Measurements from ENCODE around the gene HACD3. TPM values are rescaled to one million over a fixed set of nuclear protein-coding genes. Genes with fewer than 3 reads are reported as not detected.

Gene HACD3
- total and polyA plus RNA-seq, 2 donors (not counting 1 experiment from before 2014, with no cell fraction given): 4.5 to 18.8 TPM

DNA sequence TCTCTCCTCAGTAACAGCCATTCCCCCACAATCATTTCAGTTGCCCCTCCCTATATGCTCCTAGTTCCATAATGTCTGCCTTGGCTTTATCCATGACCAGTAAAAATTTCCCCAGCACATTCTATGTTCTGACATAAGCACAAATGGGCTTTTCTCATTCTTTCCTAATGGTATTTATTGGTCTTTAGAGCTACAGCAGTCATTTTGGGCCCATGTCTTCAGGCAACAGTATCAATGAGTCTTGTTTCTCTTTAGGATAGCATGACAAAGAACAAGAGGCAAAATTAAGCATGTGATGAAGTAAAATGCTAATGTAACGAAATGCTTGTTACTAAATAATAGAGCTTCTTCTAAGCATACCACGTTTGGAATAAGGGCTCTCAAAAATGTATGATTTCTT is 20.9 kb upstream of the HACD3 start:
- CTCF ChIA-PET: interaction anchor here (1.0 kb wide), 1 partner anchor 132 kb away, joined by 3 read pairs; no protein-coding TSS in a partner anchor
- Histone ChIP-seq H3K79me2 (ENCODE audit: control insufficient read depth, insufficient read depth, low read length) (peaks cover 38% of the 10 kb centered on the region), H3K27me3 (replicated peaks in 1 of 4; ENCODE audit: control extremely low read depth in 1 of 4, control insufficient read depth in 3 of 4, insufficient read depth in 4 of 4, low read length in 3 of 4) (no peaks in the 10 kb centered on the region), H3K27ac (ENCODE audit: low read length in 2 of 2) (no peak overlapping the region), H3K9me3 (ENCODE audit: control extremely low read depth in 1 of 3, control insufficient read depth in 2 of 3, insufficient read depth in 1 of 3, low read length in 2 of 3) (no peaks in the 10 kb centered on the region), H3K4me3 (ENCODE audit: control extremely low read depth in 1 of 5, extremely low read depth in 1 of 5, insufficient read depth in 1 of 5, low read depth in 2 of 5, low read length in 4 of 5) (no peak overlapping the region), H3K9ac (ENCODE audit: low read length) (no peak overlapping the region), H4K20me1 (ENCODE audit: control insufficient read depth, insufficient read depth, low read length, poor library complexity, severe bottlenecking) (peaks cover 27% of the 10 kb centered on the region), H3K4me1 (ENCODE audit: control insufficient read depth in 2 of 2, insufficient read depth in 2 of 2, low read length in 2 of 2) (no peaks in the 10 kb centered on the region), H3K36me3 (replicated peaks in 1 of 2; ENCODE audit: control extremely low read depth in 1 of 2, control insufficient read depth in 1 of 2, extremely low read depth in 1 of 2, insufficient read depth in 2 of 2, low read length in 1 of 2) (peaks cover 0 to 63% of the 10 kb centered on the region in 2 experiments), H3K4me2 (replicated peaks; ENCODE audit: low read depth, low read length, poor library complexity, severe bottlenecking) (no peak overlapping the region), H2AFZ (ENCODE audit: insufficient read depth, low read depth, low read length, poor library complexity, severe bottlenecking) (no peak overlapping the region)
- Mint-ChIP-seq H3K27me3 (no peaks in the 10 kb centered on the region), H3K4me3 (no peak overlapping the region), H3K4me1 (peaks cover 20% of the 10 kb centered on the region), H3K27ac (no peak overlapping the region), H3K9me3 (ENCODE audit: insufficient read depth) (no peaks in the 10 kb centered on the region)
- POLR2A ChIA-PET: no interaction called here
- DNase-seq (no peak), ATAC-seq (ENCODE audit: low read depth) (no peak)
- intact Hi-C loops (cut with micrococcal nuclease): no loop called here
- WGBS (ENCODE audit: insufficient coverage): no CpG with 5 or more reads among the region's 2 CpGs
- TF ChIP-seq, protein P1, sequence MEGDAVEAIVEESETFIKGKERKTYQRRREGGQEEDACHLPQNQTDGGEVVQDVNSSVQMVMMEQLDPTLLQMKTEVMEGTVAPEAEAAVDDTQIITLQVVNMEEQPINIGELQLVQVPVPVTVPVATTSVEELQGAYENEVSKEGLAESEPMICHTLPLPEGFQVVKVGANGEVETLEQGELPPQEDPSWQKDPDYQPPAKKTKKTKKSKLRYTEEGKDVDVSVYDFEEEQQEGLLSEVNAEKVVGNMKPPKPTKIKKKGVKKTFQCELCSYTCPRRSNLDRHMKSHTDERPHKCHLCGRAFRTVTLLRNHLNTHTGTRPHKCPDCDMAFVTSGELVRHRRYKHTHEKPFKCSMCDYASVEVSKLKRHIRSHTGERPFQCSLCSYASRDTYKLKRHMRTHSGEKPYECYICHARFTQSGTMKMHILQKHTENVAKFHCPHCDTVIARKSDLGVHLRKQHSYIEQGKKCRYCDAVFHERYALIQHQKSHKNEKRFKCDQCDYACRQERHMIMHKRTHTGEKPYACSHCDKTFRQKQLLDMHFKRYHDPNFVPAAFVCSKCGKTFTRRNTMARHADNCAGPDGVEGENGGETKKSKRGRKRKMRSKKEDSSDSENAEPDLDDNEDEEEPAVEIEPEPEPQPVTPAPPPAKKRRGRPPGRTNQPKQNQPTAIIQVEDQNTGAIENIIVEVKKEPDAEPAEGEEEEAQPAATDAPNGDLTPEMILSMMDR (IDR thresholded peaks at IDR 0.05): no peak
- TF ChIP-seq EZH2 (IDR thresholded peaks at IDR 0.05; ENCODE audit: borderline replicate concordance, insufficient read depth, low read depth, low read length, poor library complexity, severe bottlenecking): no peak

DNA sequence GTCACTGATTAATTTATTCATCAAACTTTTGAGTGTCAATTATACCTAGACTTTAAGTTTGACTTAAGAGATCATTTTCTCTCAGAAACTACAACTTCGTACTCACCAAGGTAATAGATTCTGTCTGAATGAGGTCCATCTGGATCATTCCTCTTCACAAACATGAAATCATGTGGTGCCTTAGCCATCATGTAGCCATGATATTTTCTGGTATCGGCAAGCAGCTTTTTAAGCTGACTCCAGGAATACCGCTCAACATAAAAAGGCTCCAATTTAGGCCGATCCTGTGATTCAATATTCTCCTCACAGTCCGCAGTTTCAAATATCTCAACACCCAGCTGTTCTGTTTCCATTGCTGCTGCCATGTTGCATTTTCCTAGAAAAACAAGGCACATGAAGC is 18.1 kb upstream of the HACD3 start:
- no peak for TF ChIP-seq EZH2 (IDR thresholded peaks at IDR 0.05; ENCODE audit: borderline replicate concordance, insufficient read depth, low read depth, low read length, poor library complexity, severe bottlenecking)
- TF ChIP-seq, protein P1 (IDR thresholded peaks at IDR 0.05): no peak
- no peak overlapping the region for H3K4me3 ChIP-seq (ENCODE audit: control extremely low read depth in 1 of 5, extremely low read depth in 1 of 5, insufficient read depth in 1 of 5, low read depth in 2 of 5, low read length in 4 of 5)
- Mint-ChIP-seq H3K4me3 (no peak overlapping the region), H3K27me3 (no peaks in the 10 kb centered on the region), H3K27ac (no peak overlapping the region), H3K4me1 (peaks cover 39% of the 10 kb centered on the region), H3K9me3 (ENCODE audit: insufficient read depth) (no peaks in the 10 kb centered on the region)
- WGBS (ENCODE audit: insufficient coverage): 100% methylated on average over 4 of the region's 5 CpGs
- H4K20me1 ChIP-seq (ENCODE audit: control insufficient read depth, insufficient read depth, low read length, poor library complexity, severe bottlenecking): peaks cover 52% of the 10 kb centered on the region
- H3K9me3 ChIP-seq (ENCODE audit: control extremely low read depth in 1 of 3, control insufficient read depth in 2 of 3, insufficient read depth in 1 of 3, low read length in 2 of 3): no peaks in the 10 kb centered on the region
- no peak overlapping the region for H3K9ac ChIP-seq (ENCODE audit: low read length)
- ATAC-seq (ENCODE audit: low read depth) (no peak), DNase-seq (no peak)
- H3K27me3 ChIP-seq (replicated peaks in 1 of 4; ENCODE audit: control extremely low read depth in 1 of 4, control insufficient read depth in 3 of 4, insufficient read depth in 4 of 4, low read length in 3 of 4): no peaks in the 10 kb centered on the region
- no peak overlapping the region for H3K4me2 ChIP-seq (replicated peaks; ENCODE audit: low read depth, low read length, poor library complexity, severe bottlenecking)
- intact Hi-C loops (cut with micrococcal nuclease): no loop called here
- peaks cover 10 to 15% of the 10 kb centered on the region in 2 donors for H3K4me1 ChIP-seq (ENCODE audit: control insufficient read depth in 2 of 2, insufficient read depth in 2 of 2, low read length in 2 of 2)
- no peak overlapping the region for H3K27ac ChIP-seq (ENCODE audit: low read length in 2 of 2)
- H3K36me3 ChIP-seq (replicated peaks in 1 of 2; ENCODE audit: control extremely low read depth in 1 of 2, control insufficient read depth in 1 of 2, extremely low read depth in 1 of 2, insufficient read depth in 2 of 2, low read length in 1 of 2): peaks cover 6 to 56% of the 10 kb centered on the region in 2 experiments
- H2AFZ ChIP-seq (ENCODE audit: insufficient read depth, low read depth, low read length, poor library complexity, severe bottlenecking): no peak overlapping the region
- CTCF ChIA-PET: no interaction called here
- H3K79me2 ChIP-seq (ENCODE audit: control insufficient read depth, insufficient read depth, low read length): peaks cover 56% of the 10 kb centered on the region
- POLR2A ChIA-PET: interaction anchor here (0.7 kb wide), 1 partner anchor 128 kb away, joined by 3 read pairs; no protein-coding TSS in a partner anchor

All from B cell (primary cell).